ENCODE data around the gene RFTN2. TPM values are rescaled to one million over a fixed set of nuclear protein-coding genes. Genes with fewer than 3 reads are reported as not detected.

The RFTN2 gene
- total and polyA plus RNA-seq, 9 of the 15 experiments (the other 6 are each of a cell fraction or from before 2014, with no cell fraction given): 0.01 to 0.11 (median 0.04) TPM; not detected in 6

DNA sequence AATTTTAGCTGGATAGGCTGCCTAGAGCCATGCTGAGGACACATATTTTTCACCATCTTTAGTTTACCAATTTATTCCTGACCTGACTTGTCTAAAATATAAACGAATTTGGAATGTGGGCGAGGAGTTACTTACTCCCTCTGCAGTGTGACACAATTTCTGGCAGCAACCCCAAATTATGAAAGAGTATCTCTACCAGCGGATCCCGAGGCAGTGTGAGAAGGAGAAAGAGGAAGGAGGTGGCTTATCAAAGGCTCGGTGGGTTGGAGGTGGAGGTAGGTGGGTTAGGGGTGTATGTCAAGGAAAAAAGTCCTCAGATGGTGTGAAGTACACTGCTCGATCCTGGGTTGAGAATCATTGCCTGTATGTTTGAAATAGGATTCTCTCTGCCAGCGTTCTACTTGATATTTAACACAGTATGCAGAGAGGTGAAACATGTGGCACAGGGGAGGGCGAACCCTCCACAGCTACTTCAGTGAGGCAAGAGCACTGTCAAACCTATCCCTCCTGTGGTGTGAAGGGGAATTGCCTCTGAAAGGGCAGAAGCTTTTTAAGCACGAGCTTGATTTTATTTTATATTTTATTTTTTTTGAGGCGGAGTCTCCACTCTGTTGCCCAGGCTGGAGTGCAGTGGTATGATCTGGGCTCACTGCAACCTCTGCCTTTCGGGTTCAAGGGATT, 76.0 kb downstream of the RFTN2 start:
- no peak overlapping the region for H3K4me3 ChIP-seq
- H3K9me3 ChIP-seq (replicated peaks; ENCODE audit: control insufficient read depth, insufficient read depth, low read depth, low read length): no peaks in the 10 kb centered on the region
- peak; percentile 97 for ATAC-seq
- no peaks in the 10 kb centered on the region for H4K20me1 ChIP-seq (replicated peaks; ENCODE audit: control insufficient read depth, insufficient read depth, low read length)
- ChIA-PET POLR2A (interaction anchor here (0.5 kb wide), 1 partner anchor 170 kb away, joined by 3 read pairs; no protein-coding TSS in a partner anchor), CTCF (ENCODE audit: low intra/inter-chr PET ratio) (no interaction called here)
- peaks cover 0 to 5% of the 10 kb centered on the region in 2 experiments; a peak in 1 of 5 replicates for H3K4me1 ChIP-seq (replicated peaks in 1 of 2; ENCODE audit: control insufficient read depth in 2 of 2, insufficient read depth in 2 of 2, low read length in 2 of 2)
- no peaks in the 10 kb centered on the region for H3K9me1 ChIP-seq (ENCODE audit: control insufficient read depth, insufficient read depth, low read length)
- peak overlapping the region; percentile 66 for H3K4me2 ChIP-seq (ENCODE audit: insufficient read depth, low read length)
- no peaks in the 10 kb centered on the region for H3K79me2 ChIP-seq (ENCODE audit: control insufficient read depth, insufficient read depth, low read length)
- DNase-seq (ENCODE audit: extremely low read depth in 1 of 4, low spot score in 3 of 4): peak; percentile 12 to 58 (median 32)
- in situ Hi-C loops (cut with MboI): no loop called here
- H3K27me3 ChIP-seq (ENCODE audit: control insufficient read depth in 2 of 2, insufficient read depth in 2 of 2, low read length in 2 of 2): no peaks in the 10 kb centered on the region; a peak in 1 of 5 replicates
- peak; percentile 61 for FAIRE-seq
- BruUV-seq (replicated peaks): no TSS peak
- H3K36me3 ChIP-seq (ENCODE audit: control insufficient read depth, insufficient read depth, low read length): no peaks in the 10 kb centered on the region
- peak overlapping the region; percentile 62 for H2AFZ ChIP-seq (ENCODE audit: low read depth, low read length)
- H3K27ac ChIP-seq (ENCODE audit: extremely low read depth, low read depth, low read length): no peak overlapping the region
- H3K9ac ChIP-seq (ENCODE audit: insufficient read depth in 1 of 2, low read depth in 2 of 2, low read length in 2 of 2): no peak overlapping the region
- intact Hi-C loops (cut with micrococcal nuclease): loop anchor here (5.0 to 10.0 kb wide), 3 partner anchors 97 to 215 kb away; partner anchors contain the start of genes COQ10B and HSPE1
- whole genome bisulfite sequencing (ENCODE audit: insufficient coverage, low coverage, missing lambda C conversion rate): 9% methylated on average over 11 of the region's 11 CpGs
- TF ChIP-seq, protein P1, sequence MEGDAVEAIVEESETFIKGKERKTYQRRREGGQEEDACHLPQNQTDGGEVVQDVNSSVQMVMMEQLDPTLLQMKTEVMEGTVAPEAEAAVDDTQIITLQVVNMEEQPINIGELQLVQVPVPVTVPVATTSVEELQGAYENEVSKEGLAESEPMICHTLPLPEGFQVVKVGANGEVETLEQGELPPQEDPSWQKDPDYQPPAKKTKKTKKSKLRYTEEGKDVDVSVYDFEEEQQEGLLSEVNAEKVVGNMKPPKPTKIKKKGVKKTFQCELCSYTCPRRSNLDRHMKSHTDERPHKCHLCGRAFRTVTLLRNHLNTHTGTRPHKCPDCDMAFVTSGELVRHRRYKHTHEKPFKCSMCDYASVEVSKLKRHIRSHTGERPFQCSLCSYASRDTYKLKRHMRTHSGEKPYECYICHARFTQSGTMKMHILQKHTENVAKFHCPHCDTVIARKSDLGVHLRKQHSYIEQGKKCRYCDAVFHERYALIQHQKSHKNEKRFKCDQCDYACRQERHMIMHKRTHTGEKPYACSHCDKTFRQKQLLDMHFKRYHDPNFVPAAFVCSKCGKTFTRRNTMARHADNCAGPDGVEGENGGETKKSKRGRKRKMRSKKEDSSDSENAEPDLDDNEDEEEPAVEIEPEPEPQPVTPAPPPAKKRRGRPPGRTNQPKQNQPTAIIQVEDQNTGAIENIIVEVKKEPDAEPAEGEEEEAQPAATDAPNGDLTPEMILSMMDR (IDR thresholded peaks at IDR 0.05 in 2 of 3, conservative IDR thresholded peaks at IDR 0.05 in 1 of 3; ENCODE audit: insufficient read depth in 2 of 3, low read depth in 1 of 3, low read length in 3 of 3): peak; percentile 15 to 44 (median 42); a peak in 4 of 6 replicates
- TF ChIP-seq RAD21 (CRISPR knock-in tag; conservative IDR thresholded peaks at IDR 0.05 in 1 of 2, IDR thresholded peaks at IDR 0.05 in 1 of 2): peak in 1 of 2 experiments; percentile 34; a peak in 1 of 4 replicates
- no peak for TF ChIP-seq ZC3H11A (IDR thresholded peaks at IDR 0.05; ENCODE audit: low read depth, low read length)
- no peak for TF ChIP-seq ZNF79 (CRISPR knock-in tag; IDR thresholded peaks at IDR 0.05; ENCODE audit: low read depth)
- 0 out of 2 replicates have a peak, but pooled peaks have one; percentile 40 for TF ChIP-seq SMC3 (conservative IDR thresholded peaks at IDR 0.05; ENCODE audit: insufficient read depth, low read depth, low read length)
- TF ChIP-seq L3MBTL2 (IDR thresholded peaks at IDR 0.05): peak; percentile 44; the same call in 1 of the 2 replicates
- TF ChIP-seq, protein P2, sequence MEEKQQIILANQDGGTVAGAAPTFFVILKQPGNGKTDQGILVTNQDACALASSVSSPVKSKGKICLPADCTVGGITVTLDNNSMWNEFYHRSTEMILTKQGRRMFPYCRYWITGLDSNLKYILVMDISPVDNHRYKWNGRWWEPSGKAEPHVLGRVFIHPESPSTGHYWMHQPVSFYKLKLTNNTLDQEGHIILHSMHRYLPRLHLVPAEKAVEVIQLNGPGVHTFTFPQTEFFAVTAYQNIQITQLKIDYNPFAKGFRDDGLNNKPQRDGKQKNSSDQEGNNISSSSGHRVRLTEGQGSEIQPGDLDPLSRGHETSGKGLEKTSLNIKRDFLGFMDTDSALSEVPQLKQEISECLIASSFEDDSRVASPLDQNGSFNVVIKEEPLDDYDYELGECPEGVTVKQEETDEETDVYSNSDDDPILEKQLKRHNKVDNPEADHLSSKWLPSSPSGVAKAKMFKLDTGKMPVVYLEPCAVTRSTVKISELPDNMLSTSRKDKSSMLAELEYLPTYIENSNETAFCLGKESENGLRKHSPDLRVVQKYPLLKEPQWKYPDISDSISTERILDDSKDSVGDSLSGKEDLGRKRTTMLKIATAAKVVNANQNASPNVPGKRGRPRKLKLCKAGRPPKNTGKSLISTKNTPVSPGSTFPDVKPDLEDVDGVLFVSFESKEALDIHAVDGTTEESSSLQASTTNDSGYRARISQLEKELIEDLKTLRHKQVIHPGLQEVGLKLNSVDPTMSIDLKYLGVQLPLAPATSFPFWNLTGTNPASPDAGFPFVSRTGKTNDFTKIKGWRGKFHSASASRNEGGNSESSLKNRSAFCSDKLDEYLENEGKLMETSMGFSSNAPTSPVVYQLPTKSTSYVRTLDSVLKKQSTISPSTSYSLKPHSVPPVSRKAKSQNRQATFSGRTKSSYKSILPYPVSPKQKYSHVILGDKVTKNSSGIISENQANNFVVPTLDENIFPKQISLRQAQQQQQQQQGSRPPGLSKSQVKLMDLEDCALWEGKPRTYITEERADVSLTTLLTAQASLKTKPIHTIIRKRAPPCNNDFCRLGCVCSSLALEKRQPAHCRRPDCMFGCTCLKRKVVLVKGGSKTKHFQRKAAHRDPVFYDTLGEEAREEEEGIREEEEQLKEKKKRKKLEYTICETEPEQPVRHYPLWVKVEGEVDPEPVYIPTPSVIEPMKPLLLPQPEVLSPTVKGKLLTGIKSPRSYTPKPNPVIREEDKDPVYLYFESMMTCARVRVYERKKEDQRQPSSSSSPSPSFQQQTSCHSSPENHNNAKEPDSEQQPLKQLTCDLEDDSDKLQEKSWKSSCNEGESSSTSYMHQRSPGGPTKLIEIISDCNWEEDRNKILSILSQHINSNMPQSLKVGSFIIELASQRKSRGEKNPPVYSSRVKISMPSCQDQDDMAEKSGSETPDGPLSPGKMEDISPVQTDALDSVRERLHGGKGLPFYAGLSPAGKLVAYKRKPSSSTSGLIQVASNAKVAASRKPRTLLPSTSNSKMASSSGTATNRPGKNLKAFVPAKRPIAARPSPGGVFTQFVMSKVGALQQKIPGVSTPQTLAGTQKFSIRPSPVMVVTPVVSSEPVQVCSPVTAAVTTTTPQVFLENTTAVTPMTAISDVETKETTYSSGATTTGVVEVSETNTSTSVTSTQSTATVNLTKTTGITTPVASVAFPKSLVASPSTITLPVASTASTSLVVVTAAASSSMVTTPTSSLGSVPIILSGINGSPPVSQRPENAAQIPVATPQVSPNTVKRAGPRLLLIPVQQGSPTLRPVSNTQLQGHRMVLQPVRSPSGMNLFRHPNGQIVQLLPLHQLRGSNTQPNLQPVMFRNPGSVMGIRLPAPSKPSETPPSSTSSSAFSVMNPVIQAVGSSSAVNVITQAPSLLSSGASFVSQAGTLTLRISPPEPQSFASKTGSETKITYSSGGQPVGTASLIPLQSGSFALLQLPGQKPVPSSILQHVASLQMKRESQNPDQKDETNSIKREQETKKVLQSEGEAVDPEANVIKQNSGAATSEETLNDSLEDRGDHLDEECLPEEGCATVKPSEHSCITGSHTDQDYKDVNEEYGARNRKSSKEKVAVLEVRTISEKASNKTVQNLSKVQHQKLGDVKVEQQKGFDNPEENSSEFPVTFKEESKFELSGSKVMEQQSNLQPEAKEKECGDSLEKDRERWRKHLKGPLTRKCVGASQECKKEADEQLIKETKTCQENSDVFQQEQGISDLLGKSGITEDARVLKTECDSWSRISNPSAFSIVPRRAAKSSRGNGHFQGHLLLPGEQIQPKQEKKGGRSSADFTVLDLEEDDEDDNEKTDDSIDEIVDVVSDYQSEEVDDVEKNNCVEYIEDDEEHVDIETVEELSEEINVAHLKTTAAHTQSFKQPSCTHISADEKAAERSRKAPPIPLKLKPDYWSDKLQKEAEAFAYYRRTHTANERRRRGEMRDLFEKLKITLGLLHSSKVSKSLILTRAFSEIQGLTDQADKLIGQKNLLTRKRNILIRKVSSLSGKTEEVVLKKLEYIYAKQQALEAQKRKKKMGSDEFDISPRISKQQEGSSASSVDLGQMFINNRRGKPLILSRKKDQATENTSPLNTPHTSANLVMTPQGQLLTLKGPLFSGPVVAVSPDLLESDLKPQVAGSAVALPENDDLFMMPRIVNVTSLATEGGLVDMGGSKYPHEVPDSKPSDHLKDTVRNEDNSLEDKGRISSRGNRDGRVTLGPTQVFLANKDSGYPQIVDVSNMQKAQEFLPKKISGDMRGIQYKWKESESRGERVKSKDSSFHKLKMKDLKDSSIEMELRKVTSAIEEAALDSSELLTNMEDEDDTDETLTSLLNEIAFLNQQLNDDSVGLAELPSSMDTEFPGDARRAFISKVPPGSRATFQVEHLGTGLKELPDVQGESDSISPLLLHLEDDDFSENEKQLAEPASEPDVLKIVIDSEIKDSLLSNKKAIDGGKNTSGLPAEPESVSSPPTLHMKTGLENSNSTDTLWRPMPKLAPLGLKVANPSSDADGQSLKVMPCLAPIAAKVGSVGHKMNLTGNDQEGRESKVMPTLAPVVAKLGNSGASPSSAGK (IDR thresholded peaks at IDR 0.05): 0 out of 2 replicates have a peak, but pooled peaks have one; percentile 26

All from K562 (cell line).